Measurements from ENCODE around the gene ZBTB34.

The ZBTB34 gene

DNA sequence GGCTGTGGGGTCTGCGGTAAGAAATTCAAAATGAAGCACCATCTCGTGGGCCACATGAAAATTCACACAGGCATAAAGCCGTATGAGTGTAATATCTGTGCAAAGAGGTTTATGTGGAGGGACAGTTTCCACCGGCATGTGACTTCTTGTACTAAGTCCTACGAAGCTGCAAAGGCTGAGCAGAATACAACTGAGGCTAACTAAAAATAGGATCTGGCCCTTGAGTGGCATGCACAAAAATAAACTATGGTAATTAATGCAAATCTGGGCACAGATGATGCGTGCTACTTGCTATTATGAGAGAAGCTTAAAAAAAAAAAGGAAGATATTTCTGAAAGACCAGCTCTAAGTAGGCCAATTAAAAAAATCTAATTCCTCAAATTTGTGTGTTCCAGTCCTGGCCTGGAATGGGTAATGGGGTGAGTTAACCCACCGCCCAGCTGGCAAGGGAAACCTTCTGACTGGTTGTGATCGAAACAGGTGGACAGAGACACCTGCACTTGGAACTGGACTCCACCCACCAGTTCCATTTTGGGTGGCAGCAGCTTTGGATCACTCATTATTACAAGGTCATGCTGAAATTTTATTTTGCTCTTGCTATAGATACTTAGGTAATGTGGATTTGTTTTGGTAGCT, 26.6 kb upstream of the ZBTB34 start:
- DNase-seq (ENCODE audit: low read depth) = no peak
- TF ChIP-seq, protein P1, sequence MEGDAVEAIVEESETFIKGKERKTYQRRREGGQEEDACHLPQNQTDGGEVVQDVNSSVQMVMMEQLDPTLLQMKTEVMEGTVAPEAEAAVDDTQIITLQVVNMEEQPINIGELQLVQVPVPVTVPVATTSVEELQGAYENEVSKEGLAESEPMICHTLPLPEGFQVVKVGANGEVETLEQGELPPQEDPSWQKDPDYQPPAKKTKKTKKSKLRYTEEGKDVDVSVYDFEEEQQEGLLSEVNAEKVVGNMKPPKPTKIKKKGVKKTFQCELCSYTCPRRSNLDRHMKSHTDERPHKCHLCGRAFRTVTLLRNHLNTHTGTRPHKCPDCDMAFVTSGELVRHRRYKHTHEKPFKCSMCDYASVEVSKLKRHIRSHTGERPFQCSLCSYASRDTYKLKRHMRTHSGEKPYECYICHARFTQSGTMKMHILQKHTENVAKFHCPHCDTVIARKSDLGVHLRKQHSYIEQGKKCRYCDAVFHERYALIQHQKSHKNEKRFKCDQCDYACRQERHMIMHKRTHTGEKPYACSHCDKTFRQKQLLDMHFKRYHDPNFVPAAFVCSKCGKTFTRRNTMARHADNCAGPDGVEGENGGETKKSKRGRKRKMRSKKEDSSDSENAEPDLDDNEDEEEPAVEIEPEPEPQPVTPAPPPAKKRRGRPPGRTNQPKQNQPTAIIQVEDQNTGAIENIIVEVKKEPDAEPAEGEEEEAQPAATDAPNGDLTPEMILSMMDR (conservative IDR thresholded peaks at IDR 0.05; ENCODE audit: low read length) = no peak

DNA sequence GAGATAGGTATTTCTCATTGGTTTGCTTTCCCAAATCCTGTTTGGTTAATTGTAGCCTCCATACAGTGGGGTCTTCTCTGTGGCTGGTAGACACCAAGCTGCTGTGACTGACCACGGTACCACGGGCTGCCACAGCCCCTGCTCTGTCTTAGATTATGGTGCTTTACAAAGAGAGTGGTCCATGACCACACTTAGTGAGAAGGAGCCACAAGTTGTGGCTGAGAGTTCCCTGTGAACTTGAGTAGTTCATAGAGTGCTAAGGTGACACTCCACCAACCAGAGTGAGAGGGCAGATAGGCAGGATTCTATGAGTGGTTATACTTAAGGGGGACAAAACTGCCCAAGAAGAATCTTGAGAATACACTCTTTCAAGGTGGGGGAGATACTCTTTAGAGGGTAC, 25.8 kb upstream of the ZBTB34 start:
- no peak for DNase-seq (ENCODE audit: low read depth)
- TF ChIP-seq, protein P1 (conservative IDR thresholded peaks at IDR 0.05; ENCODE audit: low read length) = no peak
- H3K4me3 ChIP-seq (ENCODE audit: low read length) = no peak overlapping the region

More for the DNA sequence above, 26.6 kb upstream of the ZBTB34 start:
- no peak overlapping the region for H3K4me3 ChIP-seq (ENCODE audit: low read length)

DNA sequence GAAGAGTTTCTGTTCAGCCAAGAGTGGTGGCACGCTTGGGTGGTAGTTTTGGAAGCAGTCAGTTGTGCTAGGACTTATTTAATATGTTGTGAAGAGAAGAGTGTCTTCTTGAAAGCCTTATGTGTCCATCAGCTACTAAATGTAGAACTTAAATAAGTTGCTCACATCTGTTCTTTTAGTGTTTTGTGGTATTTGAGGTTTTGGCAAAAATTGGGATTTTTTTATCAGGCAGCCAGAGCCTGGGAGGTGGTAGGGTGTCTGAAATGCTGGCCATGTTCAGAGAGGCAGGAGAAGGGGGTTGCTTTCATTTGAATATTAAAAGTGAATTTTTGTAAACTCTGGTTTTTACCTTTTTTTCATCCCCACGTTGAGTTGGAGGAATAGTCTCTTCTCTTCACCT, 24.2 kb upstream of the ZBTB34 start:
- no peak overlapping the region for H3K4me3 ChIP-seq (ENCODE audit: low read length)
- TF ChIP-seq, protein P1 (conservative IDR thresholded peaks at IDR 0.05; ENCODE audit: low read length) = no peak
- DNase-seq (ENCODE audit: low read depth) = peak; percentile 57

DNA sequence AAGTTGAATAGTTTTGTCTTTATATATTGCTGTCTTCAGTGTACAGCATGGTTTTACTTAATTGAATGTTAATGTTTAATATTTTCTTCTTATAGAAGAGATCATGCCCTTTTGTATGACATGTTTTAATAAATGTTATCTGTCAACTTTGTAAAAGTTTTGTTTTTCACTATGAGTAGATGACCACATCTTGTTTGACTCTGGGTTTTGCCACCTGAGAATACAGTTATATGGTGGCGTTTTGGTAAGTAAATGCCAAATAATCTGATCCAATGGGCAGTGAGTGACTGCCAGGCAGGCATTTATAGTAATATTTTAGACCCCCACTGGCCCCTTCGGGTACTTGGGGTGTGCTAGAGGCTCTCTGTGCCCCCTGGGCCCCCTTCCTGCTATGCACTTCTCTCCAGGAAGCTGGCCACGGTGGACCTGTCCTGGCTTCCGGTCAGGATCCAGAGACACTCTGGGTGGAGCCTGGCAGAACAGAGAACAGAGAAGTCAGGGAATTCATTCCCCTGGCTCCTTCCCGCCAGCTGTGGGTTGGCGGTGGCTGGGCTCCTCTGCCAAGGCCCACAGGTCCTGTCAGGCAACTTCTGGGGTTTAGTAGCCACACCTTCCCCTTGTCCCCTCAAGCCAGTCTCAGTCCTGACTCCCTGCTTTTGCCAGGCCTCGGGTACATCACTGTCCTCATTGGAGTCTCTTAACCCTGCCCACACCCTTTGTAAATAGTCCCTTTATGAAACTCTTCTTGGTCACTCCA, 22.2 kb upstream of the ZBTB34 start:
- DNase-seq (ENCODE audit: low read depth) = no peak
- no peak overlapping the region for H3K4me3 ChIP-seq (ENCODE audit: low read length)
- TF ChIP-seq, protein P1 (conservative IDR thresholded peaks at IDR 0.05; ENCODE audit: low read length) = no peak

DNA sequence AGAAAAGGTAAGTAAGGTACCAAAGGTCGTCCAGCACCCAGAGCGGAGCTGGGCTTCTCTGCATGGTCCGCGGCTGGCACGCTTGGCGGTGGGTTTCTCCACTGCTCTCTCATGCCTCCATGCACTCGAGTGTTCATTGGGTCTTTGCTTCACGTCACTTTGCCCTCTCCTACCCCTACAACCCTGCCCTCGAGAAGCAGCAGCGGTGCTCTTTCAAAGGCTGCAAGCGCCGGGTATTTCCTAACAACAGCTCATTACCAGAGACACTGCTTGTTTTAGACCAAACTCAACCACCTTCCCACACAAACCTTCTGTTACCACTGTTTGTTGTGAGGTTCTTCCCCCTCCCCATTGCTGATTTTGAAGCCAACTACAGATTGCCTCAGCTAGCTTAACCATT, 21.5 kb upstream of the ZBTB34 start:
- no peak overlapping the region for H3K4me3 ChIP-seq (ENCODE audit: low read length)
- TF ChIP-seq, protein P1 (conservative IDR thresholded peaks at IDR 0.05; ENCODE audit: low read length) = no peak
- no peak for DNase-seq (ENCODE audit: low read depth)

DNA sequence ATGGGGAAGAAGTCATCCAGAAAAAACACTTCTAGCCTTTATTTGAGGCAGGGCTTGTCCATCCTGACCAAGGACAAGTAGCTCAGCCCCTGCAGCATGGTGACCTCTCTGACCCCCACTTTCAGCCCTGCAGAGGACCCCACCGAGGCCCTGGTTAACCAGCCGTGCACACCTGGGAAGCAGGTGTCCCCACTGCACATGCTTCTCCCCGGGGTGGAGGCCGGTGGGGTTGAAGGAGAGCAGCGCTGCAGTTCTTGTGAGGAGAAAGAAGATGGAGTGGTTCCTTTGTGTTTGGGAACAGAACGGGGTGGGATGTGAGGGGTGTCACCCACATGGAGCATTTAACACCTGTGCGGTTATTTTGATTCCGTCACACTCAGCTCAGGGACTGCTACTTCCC, 21.1 kb upstream of the ZBTB34 start:
- DNase-seq (ENCODE audit: low read depth) = no peak
- no peak overlapping the region for H3K4me3 ChIP-seq (ENCODE audit: low read length)
- TF ChIP-seq, protein P1 (conservative IDR thresholded peaks at IDR 0.05; ENCODE audit: low read length) = no peak

All from AG10803 (cell line).